ENCODE results near the gene EID2.

DNA sequence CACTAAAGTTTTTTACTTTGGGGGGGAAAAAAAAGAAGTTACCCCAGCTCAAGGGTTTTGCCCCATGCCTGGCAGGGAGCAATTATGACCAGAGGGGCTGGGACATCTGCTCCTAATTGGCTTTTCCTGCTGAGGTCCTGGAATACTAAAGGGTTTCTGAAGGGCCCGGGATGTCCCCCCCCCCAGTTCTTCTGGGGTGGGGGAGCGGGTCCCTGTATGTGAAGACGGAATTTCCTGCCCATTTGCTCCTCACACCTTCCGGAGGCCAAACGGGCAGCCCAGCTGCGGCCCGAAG lies 42.3 kb downstream of the EID2 start:
- TF ChIP-seq JUND (IDR thresholded peaks at IDR 0.05; ENCODE audit: low read depth, low read length) (no peak), MYC (IDR thresholded peaks at IDR 0.05; ENCODE audit: insufficient read depth, insufficient read length, insufficient replicate concordance, low read length, severe bottlenecking) (no peak)

Data from GM12878 (cell line).